IPS DF 6.9 (cell line): Measurements from ENCODE around the gene C16orf89.
"Not testable (repeated sequence)": the region's sequence is repeated elsewhere in the genome, so short reads cannot be mapped to it uniquely, and the experiment has no call there.

Experiments
- DNase-seq: peaks from one replicate; pipeline ENCODE4 v3.0.0-alpha.2; 2013; ENCODE audit warnings: low read depth, low spot score
- H3K27ac ChIP-seq: one replicate; pipeline ENCODE4 v1.5.1; 2013; ENCODE audit warnings: low read length, control low read depth
- H3K27me3 ChIP-seq: 2 replicates; pipeline ENCODE4 v1.6.1; 2013; ENCODE audit warnings: mild to moderate bottlenecking, low read length; ENCODE audit not compliant: control insufficient read depth, insufficient read depth
- H3K36me3 ChIP-seq: 2 replicates; pipeline ENCODE4 v1.6.1; 2013; ENCODE audit warnings: low read length; ENCODE audit not compliant: control insufficient read depth, insufficient read depth
- H3K4me1 ChIP-seq: 2 replicates; pipeline ENCODE4 v1.6.1; 2013; ENCODE audit warnings: low read length; ENCODE audit not compliant: control insufficient read depth, insufficient read depth
- H3K4me3 ChIP-seq: 2 replicates; pipeline ENCODE4 v1.5.1; 2013; ENCODE audit warnings: mild to moderate bottlenecking, low read length
- H3K9me3 ChIP-seq: 2 replicates; pipeline ENCODE4 v1.6.1; 2013; ENCODE audit warnings: low read length, inconsistent platforms; ENCODE audit not compliant: control insufficient read depth, insufficient read depth
- WGBS: extraction: QIAGEN DNeasy Blood & Tissue Kit; methylation state at CpG from one replicate; pipeline ENCODE4 v1.1.7; 2013; ENCODE audit warnings: mixed read lengths, missing lambda C conversion rate; ENCODE audit not compliant: insufficient read length, insufficient coverage; 5-methylcytosine and 5-hydroxymethylcytosine counted together

C16orf89 gene

GRCh38 chr16:5084099-5084731, 18.5 kb upstream of the C16orf89 start:
- WGBS: no CpG with 5 or more reads among the region's 11 CpGs
- H3K27me3 ChIP-seq, H3K4me3 ChIP-seq, DNase-seq, H3K4me1 ChIP-seq, H3K27ac ChIP-seq, H3K9me3 ChIP-seq: not testable (repeated sequence)
- peaks cover 16% of the 10 kb centered on the region for H3K36me3 ChIP-seq

- H3K9me3 ChIP-seq, DNase-seq, H3K4me1 ChIP-seq, H3K27ac ChIP-seq, H3K4me3 ChIP-seq, H3K27me3 ChIP-seq: not testable (repeated sequence)
- WGBS: no CpG with 5 or more reads among the region's 9 CpGs
- H3K36me3 ChIP-seq: peaks cover 13% of the 10 kb centered on the region
These were observed 17.9 kb upstream of the C16orf89 start for GRCh38 chr16:5083646-5084045.

GRCh38 chr16:5080996-5081395, 15.2 kb upstream of the C16orf89 start:
- peaks cover 19% of the 10 kb centered on the region for H3K36me3 ChIP-seq

GRCh38 chr16:5080461-5080860, 14.7 kb upstream of the C16orf89 start:
- peaks cover 20% of the 10 kb centered on the region for H3K36me3 ChIP-seq
- not testable (repeated sequence) for H3K27me3 ChIP-seq, H3K4me3 ChIP-seq, H3K4me1 ChIP-seq, H3K27ac ChIP-seq, DNase-seq, H3K9me3 ChIP-seq
- WGBS: no CpG with 5 or more reads among the region's 12 CpGs

More at GRCh38 chr16:5080996-5081395, 15.2 kb upstream of the C16orf89 start:
- DNase-seq, H3K4me3 ChIP-seq, H3K4me1 ChIP-seq, H3K27me3 ChIP-seq, H3K27ac ChIP-seq, H3K9me3 ChIP-seq: not testable (repeated sequence)
- WGBS: no CpG with 5 or more reads among the region's 9 CpGs

- no peaks in the 10 kb centered on the region for H3K27me3 ChIP-seq
- DNase-seq: no peak
- no peaks in the 10 kb centered on the region for H3K4me1 ChIP-seq
- WGBS: no CpG with 5 or more reads among the region's 17 CpGs
- no peak overlapping the region for H3K4me3 ChIP-seq
- H3K27ac ChIP-seq: no peak overlapping the region
- H3K9me3 ChIP-seq: no peaks in the 10 kb centered on the region
- peaks cover 21% of the 10 kb centered on the region for H3K36me3 ChIP-seq
These were observed 12.9 kb upstream of the C16orf89 start for GRCh38 chr16:5078626-5079025.

- Histone ChIP-seq H3K27me3 (no peaks in the 10 kb centered on the region), H3K9me3 (no peaks in the 10 kb centered on the region), H3K4me3 (no peak overlapping the region), H3K36me3 (peaks cover 21% of the 10 kb centered on the region), H3K4me1 (no peaks in the 10 kb centered on the region), H3K27ac (no peak overlapping the region)
- DNase-seq: no peak
- no CpG with 5 or more reads among the region's 13 CpGs for WGBS
These were observed 11.5 kb upstream of the C16orf89 start for GRCh38 chr16:5077304-5077703.

- peaks cover 21% of the 10 kb centered on the region for H3K36me3 ChIP-seq
- no peak overlapping the region for H3K27ac ChIP-seq
- no CpG with 5 or more reads among the region's 5 CpGs for WGBS
- H3K27me3 ChIP-seq: no peaks in the 10 kb centered on the region
- DNase-seq: no peak
- H3K4me3 ChIP-seq: no peak overlapping the region
- H3K4me1 ChIP-seq: no peaks in the 10 kb centered on the region
- no peaks in the 10 kb centered on the region for H3K9me3 ChIP-seq
These were observed 9.9 kb upstream of the C16orf89 start for GRCh38 chr16:5075637-5076036.

GRCh38 chr16:5073771-5074170, 8.0 kb upstream of the C16orf89 start:
- H3K4me1 ChIP-seq, H3K27me3 ChIP-seq, H3K9me3 ChIP-seq, H3K4me3 ChIP-seq, H3K27ac ChIP-seq, DNase-seq: not testable (repeated sequence)
- no CpG with 5 or more reads among the region's 15 CpGs for WGBS
- H3K36me3 ChIP-seq: peaks cover 20% of the 10 kb centered on the region

GRCh38 chr16:5073279-5073629, 7.5 kb upstream of the C16orf89 start:
- Histone ChIP-seq H3K4me3 (no peak overlapping the region), H3K36me3 (peaks cover 16% of the 10 kb centered on the region), H3K4me1 (no peaks in the 10 kb centered on the region; the same call in 1 of the 2 replicates), H3K27ac (no peak overlapping the region), H3K9me3 (no peaks in the 10 kb centered on the region), H3K27me3 (no peaks in the 10 kb centered on the region)
- no peak for DNase-seq
- no CpG with 5 or more reads among the region's 2 CpGs for WGBS

GRCh38 chr16:5072334-5073278, 6.8 kb upstream of the C16orf89 start:
- no peaks in the 10 kb centered on the region for H3K9me3 ChIP-seq
- H3K4me1 ChIP-seq: no peaks in the 10 kb centered on the region; the same call in 1 of the 2 replicates
- H3K4me3 ChIP-seq: peak overlapping the region; percentile 69; the same call in 1 of the 2 replicates
- no peak overlapping the region for H3K27ac ChIP-seq
- H3K36me3 ChIP-seq: peaks cover 16% of the 10 kb centered on the region
- no CpG with 5 or more reads among the region's 12 CpGs for WGBS
- H3K27me3 ChIP-seq: no peaks in the 10 kb centered on the region
- no peak for DNase-seq
